ENCODE measurements around the gene SLC36A2. TPM values are rescaled to one million over a fixed set of nuclear protein-coding genes. Genes with fewer than 3 reads are reported as not detected.
"Not testable (repeated sequence)": the region's sequence is repeated elsewhere in the genome, so short reads cannot be mapped to it uniquely, and the experiment has no call there.

The SLC36A2 gene
- total RNA-seq, 2 experiments from 2014 or later: not detected

GRCh38 chr5:151312756-151313324 lies 34.5 kb downstream of the SLC36A2 start:
- H3K9me2 ChIP-seq (ENCODE audit: insufficient read depth, low read length): no peaks in the 10 kb centered on the region
- BruUV-seq (replicated peaks): no TSS peak
- H4K20me1 ChIP-seq (ENCODE audit: insufficient read depth, low read length): no peaks in the 10 kb centered on the region
- no peak overlapping the region for H3K4me3 ChIP-seq (ENCODE audit: low read depth, low read length, poor library complexity, severe bottlenecking)
- CTCF ChIA-PET (ENCODE audit: unreplicated experiment): no interaction called here
- no peak overlapping the region for H2AFZ ChIP-seq (ENCODE audit: low read length)
- intact Hi-C loops (cut with micrococcal nuclease; ENCODE audit: unreplicated experiment): no loop called here
- POLR2A ChIA-PET: no interaction called here
- H3K36me3 ChIP-seq (ENCODE audit: insufficient read depth, low read length): no peaks in the 10 kb centered on the region
- 0 out of 2 replicates have a peak, but pooled peaks cover 3% of the 10 kb centered on the region for H3K9me3 ChIP-seq (ENCODE audit: low read length)
- H3K4me1 ChIP-seq (ENCODE audit: insufficient read depth, low read length, poor library complexity, severe bottlenecking): no peaks in the 10 kb centered on the region
- no peak overlapping the region for H3K27ac ChIP-seq (ENCODE audit: low read depth, low read length, poor library complexity, severe bottlenecking)
- DNase-seq (ENCODE audit: low spot score): no peak
- H3K4me2 ChIP-seq (ENCODE audit: low read length): no peak overlapping the region
- no peaks in the 10 kb centered on the region for H3K79me2 ChIP-seq (ENCODE audit: insufficient read depth, low read depth, low read length)
- TF ChIP-seq EZH2phosphoT487 (IDR thresholded peaks at IDR 0.05; ENCODE audit: borderline replicate concordance, low read depth, low read length): no peak
- TF ChIP-seq CTCF (conservative IDR thresholded peaks at IDR 0.05; ENCODE audit: low read length): no peak

DNA sequence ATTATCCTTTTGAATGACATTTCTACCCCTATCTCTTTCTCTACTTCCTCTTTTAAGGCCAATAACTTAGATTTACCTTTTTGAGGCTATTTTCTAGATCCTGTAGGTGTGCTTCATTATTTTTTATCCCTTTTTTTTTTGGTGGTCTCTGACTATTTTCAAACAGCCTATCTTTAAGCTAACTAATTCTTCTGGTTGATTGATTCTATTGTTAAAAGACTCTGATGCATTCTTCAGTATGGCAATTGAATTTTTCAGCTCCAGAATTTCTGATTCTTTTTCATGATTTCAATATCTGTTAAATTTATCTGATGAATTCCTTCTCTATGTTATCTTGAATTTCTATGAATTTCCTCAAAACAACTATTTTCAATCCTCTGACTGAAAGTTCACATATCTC lies 36.4 kb downstream of the SLC36A2 start:
- no peaks in the 10 kb centered on the region for H3K36me3 ChIP-seq (ENCODE audit: insufficient read depth, low read length)
- H4K20me1 ChIP-seq (ENCODE audit: insufficient read depth, low read length): no peaks in the 10 kb centered on the region
- ChIA-PET POLR2A (interaction anchor here (0.6 kb wide), 1 partner anchor 943 kb away, joined by 3 read pairs; no protein-coding TSS in a partner anchor), CTCF (ENCODE audit: unreplicated experiment) (no interaction called here)
- intact Hi-C loops (cut with micrococcal nuclease; ENCODE audit: unreplicated experiment): no loop called here
- no peaks in the 10 kb centered on the region for H3K4me1 ChIP-seq (ENCODE audit: insufficient read depth, low read length, poor library complexity, severe bottlenecking)
- 0 out of 2 replicates have a peak, but pooled peaks cover 3% of the 10 kb centered on the region for H3K9me3 ChIP-seq (ENCODE audit: low read length)
- H3K27ac ChIP-seq (ENCODE audit: low read depth, low read length, poor library complexity, severe bottlenecking): no peak overlapping the region
- no peak for TF ChIP-seq EZH2phosphoT487 (IDR thresholded peaks at IDR 0.05; ENCODE audit: borderline replicate concordance, low read depth, low read length)
- TF ChIP-seq CTCF (conservative IDR thresholded peaks at IDR 0.05; ENCODE audit: low read length): no peak
- H3K79me2 ChIP-seq (ENCODE audit: insufficient read depth, low read depth, low read length): no peaks in the 10 kb centered on the region
- H3K4me2 ChIP-seq (ENCODE audit: low read length): no peak overlapping the region
- no TSS peak for BruUV-seq (replicated peaks)
- no peaks in the 10 kb centered on the region for H3K9me2 ChIP-seq (ENCODE audit: insufficient read depth, low read length)
- no peak overlapping the region for H2AFZ ChIP-seq (ENCODE audit: low read length)
- no peak overlapping the region for H3K4me3 ChIP-seq (ENCODE audit: low read depth, low read length, poor library complexity, severe bottlenecking)
- no peak for DNase-seq (ENCODE audit: low spot score)

DNA sequence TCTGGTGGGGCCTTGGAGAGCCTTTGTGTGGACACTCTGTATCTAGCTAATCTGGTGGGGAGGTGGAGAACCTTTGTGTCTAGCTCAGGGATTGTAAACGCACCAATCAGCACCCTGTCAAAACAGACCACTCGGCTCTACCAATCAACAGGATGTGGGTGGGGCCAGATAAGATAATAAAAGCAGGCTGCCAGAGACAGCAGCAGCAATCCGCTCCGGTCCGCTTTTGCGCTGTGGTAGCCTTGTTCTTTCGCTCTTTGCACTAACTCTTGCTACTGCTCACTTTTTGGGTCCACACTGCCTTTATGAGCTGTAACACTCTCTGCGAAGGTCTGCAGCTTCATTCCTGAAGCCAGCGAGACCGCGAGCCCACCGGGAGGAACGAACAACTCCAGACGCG lies 37.5 kb downstream of the SLC36A2 start:
- H3K9me2 ChIP-seq (ENCODE audit: insufficient read depth, low read length); H4K20me1 ChIP-seq (ENCODE audit: insufficient read depth, low read length); H3K4me2 ChIP-seq (ENCODE audit: low read length); H2AFZ ChIP-seq (ENCODE audit: low read length); intact Hi-C loops (cut with micrococcal nuclease; ENCODE audit: unreplicated experiment); POLR2A ChIA-PET; BruUV-seq (replicated peaks); H3K4me1 ChIP-seq (ENCODE audit: insufficient read depth, low read length, poor library complexity, severe bottlenecking); H3K79me2 ChIP-seq (ENCODE audit: insufficient read depth, low read depth, low read length); H3K36me3 ChIP-seq (ENCODE audit: insufficient read depth, low read length); DNase-seq (ENCODE audit: low spot score); H3K27ac ChIP-seq (ENCODE audit: low read depth, low read length, poor library complexity, severe bottlenecking); H3K9me3 ChIP-seq (ENCODE audit: low read length); H3K4me3 ChIP-seq (ENCODE audit: low read depth, low read length, poor library complexity, severe bottlenecking): not testable (repeated sequence)
- CTCF ChIA-PET (ENCODE audit: unreplicated experiment): interaction anchor here (0.7 kb wide), 1 partner anchor 22 kb away, joined by 3 read pairs; no protein-coding TSS in a partner anchor

DNA sequence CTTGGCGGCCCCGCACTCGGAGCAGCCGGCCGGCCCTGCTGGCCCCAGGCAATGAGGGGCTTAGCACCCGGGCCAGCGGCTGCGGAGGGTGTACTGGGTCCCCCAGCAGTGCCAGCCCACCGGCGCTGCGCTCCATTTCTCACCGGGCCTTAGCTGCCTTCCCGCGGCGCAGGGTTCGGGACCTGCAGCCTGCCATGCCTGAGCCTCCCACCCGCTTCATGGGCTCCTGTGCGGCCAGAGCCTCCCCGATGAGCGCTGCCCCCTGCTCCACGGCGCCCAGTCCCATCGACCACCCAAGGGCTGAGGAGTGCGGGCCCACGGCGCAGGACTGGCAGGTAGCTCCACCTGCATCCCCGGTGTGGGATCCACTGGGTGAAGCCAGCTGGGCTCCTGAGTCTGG lies 38.1 kb downstream of the SLC36A2 start:
- H4K20me1 ChIP-seq (ENCODE audit: insufficient read depth, low read length); BruUV-seq (replicated peaks); H3K36me3 ChIP-seq (ENCODE audit: insufficient read depth, low read length); H3K79me2 ChIP-seq (ENCODE audit: insufficient read depth, low read depth, low read length); H2AFZ ChIP-seq (ENCODE audit: low read length); H3K4me2 ChIP-seq (ENCODE audit: low read length); POLR2A ChIA-PET; H3K4me1 ChIP-seq (ENCODE audit: insufficient read depth, low read length, poor library complexity, severe bottlenecking); DNase-seq (ENCODE audit: low spot score); H3K9me3 ChIP-seq (ENCODE audit: low read length); H3K27ac ChIP-seq (ENCODE audit: low read depth, low read length, poor library complexity, severe bottlenecking); H3K9me2 ChIP-seq (ENCODE audit: insufficient read depth, low read length); H3K4me3 ChIP-seq (ENCODE audit: low read depth, low read length, poor library complexity, severe bottlenecking); intact Hi-C loops (cut with micrococcal nuclease; ENCODE audit: unreplicated experiment): not testable (repeated sequence)
- CTCF ChIA-PET (ENCODE audit: unreplicated experiment): interaction anchor here (0.7 kb wide), 1 partner anchor 21 kb away, joined by 3 read pairs; no protein-coding TSS in a partner anchor

Measured in OCI-LY7 (cell line).